ENCODE data around the gene SP5. TPM values are rescaled to one million over a fixed set of nuclear protein-coding genes. Genes with fewer than 3 reads are reported as not detected.

The SP5 gene
- total and polyA plus RNA-seq, 9 of the 15 experiments (the other 6 are each of a cell fraction or from before 2014, with no cell fraction given), result 0.03 to 1.7 (median 0.16) TPM; not detected in 1

DNA sequence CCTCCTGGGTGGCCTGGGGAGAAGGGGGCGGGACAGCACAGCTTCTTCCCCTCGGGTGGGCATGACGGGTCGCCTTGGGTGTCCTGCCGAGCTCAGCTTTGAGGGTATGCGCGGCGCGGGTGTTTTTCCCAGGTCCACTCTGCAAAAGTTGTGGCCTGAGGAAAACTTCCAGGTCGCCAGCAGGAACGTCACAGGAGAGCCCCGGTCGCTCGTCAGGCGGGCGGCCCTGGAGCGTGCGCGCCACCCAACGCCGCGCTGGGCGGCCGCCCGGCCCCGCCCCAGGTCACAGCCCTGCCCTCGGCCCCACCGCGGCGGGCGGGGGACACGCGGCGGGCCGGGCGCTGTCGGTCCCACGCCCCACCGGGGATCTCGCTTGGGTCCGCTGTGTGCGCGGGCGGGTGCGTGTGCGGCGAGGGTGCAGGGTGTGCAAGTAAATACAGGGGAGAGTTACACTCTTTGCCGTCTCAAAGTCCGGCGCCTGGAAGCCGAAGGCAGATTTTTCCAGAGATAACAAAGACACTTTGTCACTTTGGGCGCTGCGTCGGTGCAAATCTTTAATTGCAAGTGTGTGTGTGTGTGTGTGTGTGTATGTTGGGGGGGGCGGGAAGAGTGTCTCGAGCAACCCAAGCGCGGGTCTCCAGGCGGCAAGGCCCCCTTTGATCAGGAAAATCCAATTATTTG is 616 bp upstream of the SP5 start (continued):
- TF ChIP-seq, protein P1, sequence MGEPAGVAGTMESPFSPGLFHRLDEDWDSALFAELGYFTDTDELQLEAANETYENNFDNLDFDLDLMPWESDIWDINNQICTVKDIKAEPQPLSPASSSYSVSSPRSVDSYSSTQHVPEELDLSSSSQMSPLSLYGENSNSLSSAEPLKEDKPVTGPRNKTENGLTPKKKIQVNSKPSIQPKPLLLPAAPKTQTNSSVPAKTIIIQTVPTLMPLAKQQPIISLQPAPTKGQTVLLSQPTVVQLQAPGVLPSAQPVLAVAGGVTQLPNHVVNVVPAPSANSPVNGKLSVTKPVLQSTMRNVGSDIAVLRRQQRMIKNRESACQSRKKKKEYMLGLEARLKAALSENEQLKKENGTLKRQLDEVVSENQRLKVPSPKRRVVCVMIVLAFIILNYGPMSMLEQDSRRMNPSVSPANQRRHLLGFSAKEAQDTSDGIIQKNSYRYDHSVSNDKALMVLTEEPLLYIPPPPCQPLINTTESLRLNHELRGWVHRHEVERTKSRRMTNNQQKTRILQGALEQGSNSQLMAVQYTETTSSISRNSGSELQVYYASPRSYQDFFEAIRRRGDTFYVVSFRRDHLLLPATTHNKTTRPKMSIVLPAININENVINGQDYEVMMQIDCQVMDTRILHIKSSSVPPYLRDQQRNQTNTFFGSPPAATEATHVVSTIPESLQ (CRISPR knock-in tag; IDR thresholded peaks at IDR 0.05), result no peak
- TF ChIP-seq ARNT (IDR thresholded peaks at IDR 0.05), result no peak
- TF ChIP-seq PHF8 (IDR thresholded peaks at IDR 0.05; ENCODE audit: borderline replicate concordance, low read length), result peak; percentile 74; the same call in 1 of the 2 replicates
- TF ChIP-seq, protein P2, sequence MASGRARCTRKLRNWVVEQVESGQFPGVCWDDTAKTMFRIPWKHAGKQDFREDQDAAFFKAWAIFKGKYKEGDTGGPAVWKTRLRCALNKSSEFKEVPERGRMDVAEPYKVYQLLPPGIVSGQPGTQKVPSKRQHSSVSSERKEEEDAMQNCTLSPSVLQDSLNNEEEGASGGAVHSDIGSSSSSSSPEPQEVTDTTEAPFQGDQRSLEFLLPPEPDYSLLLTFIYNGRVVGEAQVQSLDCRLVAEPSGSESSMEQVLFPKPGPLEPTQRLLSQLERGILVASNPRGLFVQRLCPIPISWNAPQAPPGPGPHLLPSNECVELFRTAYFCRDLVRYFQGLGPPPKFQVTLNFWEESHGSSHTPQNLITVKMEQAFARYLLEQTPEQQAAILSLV (tag; IDR thresholded peaks at IDR 0.05), result no peak
- TF ChIP-seq, protein P3, sequence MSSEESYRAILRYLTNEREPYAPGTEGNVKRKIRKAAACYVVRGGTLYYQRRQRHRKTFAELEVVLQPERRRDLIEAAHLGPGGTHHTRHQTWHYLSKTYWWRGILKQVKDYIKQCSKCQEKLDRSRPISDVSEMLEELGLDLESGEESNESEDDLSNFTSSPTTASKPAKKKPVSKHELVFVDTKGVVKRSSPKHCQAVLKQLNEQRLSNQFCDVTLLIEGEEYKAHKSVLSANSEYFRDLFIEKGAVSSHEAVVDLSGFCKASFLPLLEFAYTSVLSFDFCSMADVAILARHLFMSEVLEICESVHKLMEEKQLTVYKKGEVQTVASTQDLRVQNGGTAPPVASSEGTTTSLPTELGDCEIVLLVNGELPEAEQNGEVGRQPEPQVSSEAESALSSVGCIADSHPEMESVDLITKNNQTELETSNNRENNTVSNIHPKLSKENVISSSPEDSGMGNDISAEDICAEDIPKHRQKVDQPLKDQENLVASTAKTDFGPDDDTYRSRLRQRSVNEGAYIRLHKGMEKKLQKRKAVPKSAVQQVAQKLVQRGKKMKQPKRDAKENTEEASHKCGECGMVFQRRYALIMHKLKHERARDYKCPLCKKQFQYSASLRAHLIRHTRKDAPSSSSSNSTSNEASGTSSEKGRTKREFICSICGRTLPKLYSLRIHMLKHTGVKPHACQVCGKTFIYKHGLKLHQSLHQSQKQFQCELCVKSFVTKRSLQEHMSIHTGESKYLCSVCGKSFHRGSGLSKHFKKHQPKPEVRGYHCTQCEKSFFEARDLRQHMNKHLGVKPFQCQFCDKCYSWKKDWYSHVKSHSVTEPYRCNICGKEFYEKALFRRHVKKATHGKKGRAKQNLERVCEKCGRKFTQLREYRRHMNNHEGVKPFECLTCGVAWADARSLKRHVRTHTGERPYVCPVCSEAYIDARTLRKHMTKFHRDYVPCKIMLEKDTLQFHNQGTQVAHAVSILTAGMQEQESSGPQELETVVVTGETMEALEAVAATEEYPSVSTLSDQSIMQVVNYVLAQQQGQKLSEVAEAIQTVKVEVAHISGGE (CRISPR knock-in tag; IDR thresholded peaks at IDR 0.05), result no peak
- no peak for TF ChIP-seq STAG1 (CRISPR knock-in tag; IDR thresholded peaks at IDR 0.05; ENCODE audit: borderline replicate concordance)
- TF ChIP-seq RNF2 (IDR thresholded peaks at IDR 0.05), result peak; percentile 28; the same call in 1 of the 2 replicates
- peak; percentile 79; the same call in 1 of the 2 replicates for TF ChIP-seq CREB1 (IDR thresholded peaks at IDR 0.05)
- no peak for TF ChIP-seq CREB1 (CRISPR knock-in tag; IDR thresholded peaks at IDR 0.05)
- TF ChIP-seq ESRRA (IDR thresholded peaks at IDR 0.05; ENCODE audit: borderline replicate concordance, low read depth), result peak; percentile 21; the same call in 1 of the 2 replicates
- no peak for TF ChIP-seq ZKSCAN1 (IDR thresholded peaks at IDR 0.05; ENCODE audit: low read depth, low read length)
- no peak for TF ChIP-seq ZNF778 (CRISPR knock-in tag; IDR thresholded peaks at IDR 0.05)
- TF ChIP-seq ZSCAN32 (CRISPR knock-in tag; IDR thresholded peaks at IDR 0.05), result no peak
- no peak for TF ChIP-seq PTBP1 (IDR thresholded peaks at IDR 0.05; ENCODE audit: low read depth, low read length)
- peak; percentile 58 for TF ChIP-seq CTBP1 (IDR thresholded peaks at IDR 0.05; ENCODE audit: borderline replicate concordance)
- TF ChIP-seq ASH1L (IDR thresholded peaks at IDR 0.05; ENCODE audit: borderline replicate concordance, low read depth, partially characterized antibody), result no peak
- TF ChIP-seq HNRNPLL (IDR thresholded peaks at IDR 0.05; ENCODE audit: low read depth, low read length, poor library complexity, severe bottlenecking), result no peak
- 0 out of 2 replicates have a peak, but pooled peaks have one; percentile 15 for TF ChIP-seq KLF13 (tag; IDR thresholded peaks at IDR 0.05; ENCODE audit: borderline replicate concordance, low read depth)
- TF ChIP-seq, protein P4, sequence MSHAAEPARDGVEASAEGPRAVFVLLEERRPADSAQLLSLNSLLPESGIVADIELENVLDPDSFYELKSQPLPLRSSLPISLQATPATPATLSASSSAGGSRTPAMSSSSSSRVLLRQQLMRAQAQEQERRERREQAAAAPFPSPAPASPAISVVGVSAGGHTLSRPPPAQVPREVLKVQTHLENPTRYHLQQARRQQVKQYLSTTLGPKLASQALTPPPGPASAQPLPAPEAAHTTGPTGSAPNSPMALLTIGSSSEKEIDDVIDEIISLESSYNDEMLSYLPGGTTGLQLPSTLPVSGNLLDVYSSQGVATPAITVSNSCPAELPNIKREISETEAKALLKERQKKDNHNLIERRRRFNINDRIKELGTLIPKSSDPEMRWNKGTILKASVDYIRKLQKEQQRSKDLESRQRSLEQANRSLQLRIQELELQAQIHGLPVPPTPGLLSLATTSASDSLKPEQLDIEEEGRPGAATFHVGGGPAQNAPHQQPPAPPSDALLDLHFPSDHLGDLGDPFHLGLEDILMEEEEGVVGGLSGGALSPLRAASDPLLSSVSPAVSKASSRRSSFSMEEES (CRISPR knock-in tag; IDR thresholded peaks at IDR 0.05), result no peak
